NAMALWA (cell line): ENCODE measurements around the gene IL4.

Experiments
- DNase-seq: peaks from one replicate; pipeline ENCODE4 v3.0.0-alpha.2; 2015; ENCODE audit warnings: low spot score

Gene IL4

GRCh38 chr5:132658381-132659302, 15.1 kb upstream of the IL4 start:
- DNase-seq: no peak

GRCh38 chr5:132659598-132660493, 13.9 kb upstream of the IL4 start:
- no peak for DNase-seq

- no peak for DNase-seq
These were observed 12.4 kb upstream of the IL4 start for GRCh38 chr5:132661231-132662003.

- no peak for DNase-seq
These were observed 11.8 kb upstream of the IL4 start for GRCh38 chr5:132662004-132662401.

GRCh38 chr5:132662925-132663770, 10.6 kb upstream of the IL4 start:
- DNase-seq: peak; percentile 55

GRCh38 chr5:132663771-132664695, 9.8 kb upstream of the IL4 start:
- DNase-seq: no peak

GRCh38 chr5:132664696-132665209, 9.0 kb upstream of the IL4 start:
- no peak for DNase-seq

GRCh38 chr5:132665574-132666080, 8.2 kb upstream of the IL4 start:
- DNase-seq: no peak

GRCh38 chr5:132666310-132667123, 7.3 kb upstream of the IL4 start:
- DNase-seq: no peak

GRCh38 chr5:132667309-132667708, 6.5 kb upstream of the IL4 start:
- DNase-seq: no peak

- no peak for DNase-seq
These were observed 5.8 kb upstream of the IL4 start for GRCh38 chr5:132667761-132668705.

GRCh38 chr5:132668706-132669454, 4.9 kb upstream of the IL4 start:
- no peak for DNase-seq

GRCh38 chr5:132669455-132669820, 4.4 kb upstream of the IL4 start:
- DNase-seq: no peak

GRCh38 chr5:132669966-132670882, 3.6 kb upstream of the IL4 start:
- no peak for DNase-seq

GRCh38 chr5:132671000-132671399, 2.8 kb upstream of the IL4 start:
- no peak for DNase-seq

GRCh38 chr5:132673488-132673887, 301 bp upstream of the IL4 start:
- no peak for DNase-seq
